NCI-H2107 treated with DMSO at 0.1 percent for 48 hours (cell line): Measurements from ENCODE around the gene UVSSA.

Experiments used
- DNase-seq: peaks from one replicate; lab custom pipeline; 2025; ENCODE audit not compliant: unreplicated experiment; lab: John Stamatoyannopoulos, UW

The UVSSA gene

DNA sequence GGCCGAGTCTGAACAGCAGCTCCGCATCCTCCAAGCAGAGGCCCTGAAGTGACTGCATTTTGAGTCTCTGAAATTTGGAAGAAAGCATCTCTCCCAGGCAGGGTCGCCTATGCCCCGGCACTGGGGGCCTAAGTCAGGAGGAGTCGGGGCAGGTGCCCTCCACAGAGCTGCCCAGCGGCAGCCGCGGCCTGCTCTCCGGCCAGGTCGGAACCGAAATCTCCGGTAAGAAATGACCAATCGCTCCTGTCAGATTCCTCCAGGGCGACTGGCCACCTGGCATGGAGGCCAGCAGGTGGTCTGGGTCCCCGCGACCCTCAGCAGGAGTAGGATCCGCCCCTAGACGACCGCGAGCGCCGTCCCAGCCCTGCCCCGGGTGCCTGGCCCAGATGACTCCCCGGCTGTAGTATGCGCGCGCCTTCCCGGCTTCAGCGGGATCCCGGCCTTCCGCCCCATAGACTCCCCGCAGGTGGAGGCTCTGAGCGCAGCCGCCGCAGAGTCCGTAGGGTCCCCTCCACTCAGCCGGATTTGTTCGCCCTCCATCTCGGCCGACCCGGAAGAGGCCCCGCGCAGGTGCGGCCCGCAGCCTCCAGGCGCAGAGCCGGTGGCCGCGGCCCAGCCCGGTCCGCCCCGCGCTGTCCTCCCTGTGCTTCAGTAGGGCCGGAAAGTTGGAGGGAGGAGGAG, 57.7 kb downstream of the UVSSA start:
- no peak for DNase-seq

DNA sequence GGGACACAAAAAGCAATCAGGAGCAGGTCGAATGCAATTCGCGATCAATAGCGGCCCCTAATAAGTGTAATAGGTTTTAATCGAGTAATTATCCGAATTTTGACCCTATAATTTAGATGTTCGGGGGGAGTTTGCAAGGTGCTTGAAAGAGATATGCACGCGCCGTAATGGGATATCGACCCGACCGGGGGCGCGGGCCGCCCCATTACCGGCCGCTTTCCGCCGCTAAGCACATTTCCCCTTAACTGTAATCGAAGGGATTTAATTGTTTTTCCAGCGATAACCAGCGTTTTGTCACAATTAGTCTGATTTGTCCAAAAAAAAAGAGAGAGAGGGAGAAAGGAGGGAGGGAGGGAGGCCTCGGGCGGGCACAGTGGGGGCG, 58.2 kb downstream of the UVSSA start:
- DNase-seq = no peak

- DNase-seq = no peak
These were observed 58.8 kb downstream of the UVSSA start for GRCh38 chr4:1405636-1406393.

DNA sequence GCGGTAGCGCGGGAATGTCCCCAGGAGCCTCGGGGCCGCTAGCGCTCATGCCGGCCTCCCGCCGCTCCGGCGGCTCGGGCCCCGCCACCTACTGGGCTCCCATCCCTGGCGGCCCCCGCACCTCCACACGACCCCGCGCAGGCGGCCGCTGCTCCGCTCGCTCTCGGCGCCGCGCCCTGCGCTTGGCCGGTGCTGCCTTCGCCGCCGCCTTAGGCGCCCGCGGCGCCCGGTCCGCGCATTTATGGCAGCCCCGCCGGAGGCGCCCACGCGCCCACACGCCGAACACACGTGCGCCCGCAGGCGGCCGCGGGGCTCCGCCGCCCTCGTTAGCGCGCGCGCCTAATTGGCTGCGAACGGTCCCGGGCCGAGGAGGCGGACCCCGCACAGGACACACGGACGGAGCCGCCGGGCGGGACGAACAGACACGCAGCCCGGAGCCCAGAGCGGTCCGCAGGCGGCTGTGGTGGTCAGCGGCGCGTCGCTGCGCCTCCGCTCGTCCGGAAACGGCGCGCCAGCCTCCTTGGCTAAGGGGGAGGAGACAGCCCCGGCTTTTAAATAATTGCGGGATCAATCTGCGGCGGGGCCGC, 59.5 kb downstream of the UVSSA start, which contains the start of gene NKX1-1:
Gene NKX1-1 (minus strand): TSS at position 49 of the 587 bp plus-strand sequence. CDS start 0 bp downstream, at position 49.
- no peak for DNase-seq

- DNase-seq = no peak
These were observed 60.1 kb downstream of the UVSSA start for GRCh38 chr4:1406981-1407656.

GRCh38 chr4:1407657-1408333, 60.8 kb downstream of the UVSSA start:
- no peak for DNase-seq

DNA sequence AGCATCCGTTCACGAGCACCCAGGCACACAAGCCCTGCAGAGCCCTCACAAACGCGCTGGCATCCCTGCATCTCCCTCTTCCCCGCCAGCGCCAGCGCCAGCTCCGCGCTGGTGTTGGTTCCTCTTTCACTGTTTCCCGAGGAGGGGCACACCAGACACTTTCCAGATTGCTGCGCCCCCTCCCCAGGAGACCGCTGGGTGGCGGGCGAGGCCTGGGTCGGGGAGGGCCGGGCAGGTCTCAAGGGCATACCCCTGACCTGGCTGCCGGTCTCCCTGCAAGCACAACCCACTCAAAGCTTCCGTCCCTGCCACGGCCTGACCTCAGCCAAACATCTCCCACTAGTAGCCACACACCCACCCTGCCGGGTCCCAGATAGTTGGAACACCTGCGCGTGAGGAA, 61.4 kb downstream of the UVSSA start:
- DNase-seq = no peak

DNA sequence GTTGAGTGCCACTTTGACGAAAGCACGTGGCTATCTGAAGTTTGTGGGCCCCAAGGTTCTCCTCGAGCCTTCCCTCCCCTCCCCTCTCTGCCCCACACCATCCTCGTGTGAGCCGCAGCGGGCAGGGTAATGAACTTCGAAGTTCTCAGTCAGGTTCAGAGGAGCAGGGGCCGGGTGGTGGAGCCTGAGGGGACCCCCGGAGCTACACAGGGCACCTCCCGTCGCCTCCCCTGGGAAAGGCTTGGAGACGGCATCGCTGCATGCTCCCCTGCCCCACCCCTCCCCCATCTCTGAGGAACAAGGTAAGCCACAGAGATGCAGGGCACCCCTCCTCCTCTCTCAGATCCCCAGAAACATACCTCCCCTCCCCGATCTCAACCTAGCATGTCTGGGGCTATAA, 62.1 kb downstream of the UVSSA start:
- DNase-seq = no peak

GRCh38 chr4:1409491-1410425, 62.8 kb downstream of the UVSSA start:
- DNase-seq = no peak

GRCh38 chr4:1410491-1411325, 63.7 kb downstream of the UVSSA start:
- no peak for DNase-seq

DNA sequence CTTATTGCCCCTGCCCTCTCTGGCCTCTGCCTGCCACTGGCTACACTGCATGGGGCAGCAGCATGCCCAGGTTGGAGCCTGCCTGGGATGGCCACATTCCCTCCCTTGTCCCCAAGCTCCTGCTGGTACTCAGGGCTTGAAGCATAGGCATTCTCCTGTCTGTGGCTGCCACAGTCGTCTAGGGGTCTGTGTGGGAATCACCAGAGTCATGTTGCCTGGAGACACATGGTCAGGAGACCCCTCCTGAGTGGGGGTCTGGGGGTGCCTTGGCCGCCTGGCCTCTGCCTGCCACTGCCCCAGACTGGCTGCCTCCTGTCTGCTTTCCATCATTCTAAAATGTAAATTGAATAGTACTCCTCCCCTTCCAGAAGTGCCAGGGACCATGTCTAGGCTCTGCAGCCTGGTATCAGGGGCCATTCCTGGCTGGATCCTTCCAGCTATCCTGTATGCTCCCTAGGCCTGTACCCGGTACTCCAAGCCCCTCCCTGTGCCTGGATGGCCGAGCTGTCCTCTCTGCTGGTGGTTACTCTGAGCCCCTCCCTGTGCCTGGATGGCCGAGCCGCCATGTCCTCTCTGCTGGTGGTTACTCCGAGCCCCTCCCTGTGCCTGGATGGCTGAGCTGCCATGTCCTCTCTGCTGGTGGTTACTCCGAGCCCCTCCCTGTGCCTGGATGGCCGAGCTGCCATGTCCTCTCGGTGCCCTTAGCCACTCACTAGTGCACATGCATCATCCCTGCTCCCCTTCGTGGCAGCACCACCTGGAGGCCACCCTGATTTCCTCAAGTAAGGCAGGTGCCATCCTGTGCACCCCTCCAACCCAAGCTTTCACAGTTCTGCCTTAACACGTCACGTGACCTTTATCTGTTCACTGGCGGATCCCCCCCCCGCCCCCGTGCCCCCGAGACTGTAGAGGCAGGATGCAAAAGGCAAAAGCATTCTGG, 64.7 kb downstream of the UVSSA start:
- DNase-seq = no peak

DNA sequence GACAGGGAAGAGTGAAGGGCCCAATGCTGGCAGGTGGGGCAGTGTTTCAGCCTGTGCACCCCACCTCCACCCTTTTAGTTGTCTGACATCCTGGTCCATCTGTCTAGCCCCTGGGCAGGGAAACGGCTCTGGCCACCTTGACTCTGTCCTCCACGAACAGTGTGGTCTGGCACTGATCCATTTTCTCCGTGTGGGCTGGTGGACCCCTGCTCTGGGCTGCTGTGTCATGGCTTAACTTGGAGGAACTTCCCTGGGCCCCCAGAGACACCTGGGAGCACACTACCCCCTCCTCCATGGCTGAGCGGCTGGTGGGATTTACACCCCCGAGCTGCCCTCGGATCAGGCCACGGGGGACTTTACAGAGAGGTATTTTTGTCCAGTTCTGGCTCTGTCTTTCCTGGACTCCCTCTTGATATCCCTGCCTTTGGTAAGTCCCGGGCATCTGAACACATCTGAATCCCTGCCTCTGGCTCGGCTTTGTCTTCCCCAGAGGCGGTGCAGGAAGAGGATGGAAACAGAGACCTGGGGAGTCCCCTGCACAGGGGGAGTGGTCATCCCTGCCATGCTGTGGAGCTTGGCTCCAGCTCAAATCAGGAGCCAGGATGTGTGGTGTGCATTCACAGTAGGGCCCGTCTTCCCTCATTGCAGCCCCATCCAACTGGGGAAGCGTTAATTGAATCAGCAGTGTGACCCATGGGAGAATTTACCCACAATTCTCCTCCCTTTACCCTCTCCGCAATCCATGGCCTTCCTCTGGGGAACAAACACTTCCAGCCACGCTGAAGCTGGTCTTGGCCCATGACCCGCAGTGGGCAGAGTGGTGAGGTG, 65.6 kb downstream of the UVSSA start:
- no peak for DNase-seq

- DNase-seq = no peak
These were observed 66.2 kb downstream of the UVSSA start for GRCh38 chr4:1413204-1413663.

- no peak for DNase-seq
These were observed 66.9 kb downstream of the UVSSA start for GRCh38 chr4:1413687-1414479.

DNA sequence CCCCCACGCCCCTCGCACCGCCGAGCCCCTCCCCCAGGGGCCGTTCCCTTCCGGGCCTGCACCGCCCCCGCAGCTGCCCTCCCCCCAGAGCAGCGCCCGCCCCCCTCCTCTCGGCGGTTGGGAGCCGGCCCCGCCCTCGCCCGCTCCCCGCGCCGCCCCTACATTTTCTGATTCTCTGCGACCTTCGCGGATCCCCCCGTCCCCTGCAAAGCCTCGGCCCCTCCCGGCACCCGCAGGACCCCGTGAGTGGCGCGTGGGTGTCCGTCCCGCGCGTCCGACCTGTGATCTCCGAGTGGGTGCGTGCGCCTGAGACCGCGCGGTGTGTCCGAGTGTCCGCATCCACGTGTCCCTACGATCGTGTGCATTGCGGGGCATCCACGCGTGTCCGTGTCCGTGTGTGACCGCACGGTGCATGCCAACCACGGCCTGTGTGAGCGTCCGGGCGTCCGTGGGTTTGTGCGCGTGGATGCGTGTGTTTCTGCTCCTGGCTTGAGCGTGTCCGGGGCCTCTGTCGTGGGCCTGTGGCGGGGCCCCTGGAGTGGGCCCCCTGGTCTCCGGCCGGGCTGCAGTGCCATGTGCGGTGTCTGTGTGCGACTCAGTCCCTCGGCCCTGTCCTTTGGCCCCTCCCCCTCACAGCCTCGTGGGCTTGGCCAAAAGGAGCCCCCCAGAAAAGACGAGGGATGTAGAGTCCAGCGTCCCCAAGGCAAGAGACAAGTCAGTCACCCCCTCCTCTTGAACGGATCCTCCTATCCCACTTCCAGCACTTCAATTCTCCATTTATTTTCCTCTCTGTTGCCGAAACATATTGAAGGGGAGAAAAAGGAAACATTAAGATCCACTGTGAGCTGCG, 68.0 kb downstream of the UVSSA start:
- DNase-seq = no peak

GRCh38 chr4:1415681-1415981, 68.6 kb downstream of the UVSSA start:
- DNase-seq = no peak
